Fibroblast of pulmonary artery (primary cell): ENCODE data around the gene SLC25A10.
A peak's percentile ranks its signal among the peaks of the same experiment; 100 is the strongest.
"Not testable (repeated sequence)": the region's sequence is repeated elsewhere in the genome, so short reads cannot be mapped to it uniquely, and the experiment has no call there.

Source experiments
- DNase-seq: peaks from one replicate; pipeline ENCODE4 v3.0.0-alpha.2; 2010; ENCODE audit warnings: low read depth
- H3K4me3 ChIP-seq: replicated peaks from 2 replicates; pipeline ENCODE4 v1.5.1; 2011; ENCODE audit warnings: low read depth, mild to moderate bottlenecking, control low read depth, low read length, moderate library complexity
- CTCF ChIP-seq: IDR thresholded peaks from 2 replicates; pipeline ENCODE4 v1.5.1; 2011; ENCODE audit warnings: mild to moderate bottlenecking, control low read depth, low read length, inconsistent platforms; ENCODE audit errors: missing control alignments

Gene SLC25A10

GRCh38 chr17:81672504-81672903 lies 39.6 kb upstream of the SLC25A10 start:
- no peak for DNase-seq
- H3K4me3 ChIP-seq: no peak overlapping the region
- TF ChIP-seq CTCF: no peak

- no peak overlapping the region for H3K4me3 ChIP-seq
- TF ChIP-seq CTCF: no peak
- DNase-seq: no peak
Measured at GRCh38 chr17:81672954-81673353, 39.1 kb upstream of the SLC25A10 start.

GRCh38 chr17:81673561-81674258 lies 38.4 kb upstream of the SLC25A10 start:
- no peak for TF ChIP-seq CTCF
- DNase-seq: no peak
- no peak overlapping the region for H3K4me3 ChIP-seq

GRCh38 chr17:81675515-81676221 lies 36.4 kb upstream of the SLC25A10 start:
- DNase-seq: peak; percentile 48
- TF ChIP-seq CTCF: peak; percentile 44
- not testable (repeated sequence) for H3K4me3 ChIP-seq

GRCh38 chr17:81676906-81677305 lies 35.2 kb upstream of the SLC25A10 start:
- TF ChIP-seq CTCF: no peak
- no peak overlapping the region for H3K4me3 ChIP-seq
- no peak for DNase-seq

GRCh38 chr17:81680150-81680549 lies 31.9 kb upstream of the SLC25A10 start:
- H3K4me3 ChIP-seq: no peak overlapping the region
- DNase-seq: no peak
- no peak for TF ChIP-seq CTCF
